HEK293 (cell line): ENCODE data around the gene CD164.

Experiments
- CTCF ChIA-PET: fragments of 350-600 bp; formaldehyde crosslinking; extraction: SDS; loops from one replicate; lab custom pipeline; 2021; ENCODE audit warnings: antibody characterized with exemption; lab: Yijun Ruan, JAX
- POLR2A ChIA-PET: fragments of 300-600 bp; formaldehyde crosslinking; extraction: SDS; loops from one replicate; lab custom pipeline; 2020; ENCODE audit warnings: antibody characterized with exemption, inconsistent platforms; lab: Yijun Ruan, JAX
- H3K27ac ChIP-seq: fragments of 200-500 bp; sonication (Bioruptor generic); 2 replicates; pipeline ENCODE4 v1.5.1; 2014; ENCODE audit warnings: low read depth, low read length, control low read depth, inconsistent platforms; ENCODE audit errors: extremely low read depth
- H3K36me3 ChIP-seq, 2 experiments: fragments of 200-500 bp in 1 of 2; sonication (Bioruptor generic) in 1 of 2; 1 replicate in 1 of 2; 2 replicates in 1 of 2; pipeline ENCODE4 v1.5.1; 2014 to 2017; ENCODE audit warnings: inconsistent platforms in 2 of 2, low read length in 2 of 2; ENCODE audit not compliant: control insufficient read depth in 2 of 2, insufficient read depth in 1 of 2
- H3K4me1 ChIP-seq: fragments of 200-500 bp; sonication (Bioruptor generic); 2 replicates; pipeline ENCODE4 v1.5.1; 2014; ENCODE audit warnings: mild to moderate bottlenecking, low read length, inconsistent platforms; ENCODE audit not compliant: control insufficient read depth, insufficient read depth
- H3K4me3 ChIP-seq: 2 replicates; pipeline ENCODE4 v1.5.1; 2011; ENCODE audit warnings: low read depth, mild to moderate bottlenecking, control low read depth, low read length, moderate library complexity
- H3K9me3 ChIP-seq: fragments of 200-500 bp; sonication (Bioruptor generic); 2 replicates; pipeline ENCODE4 v1.5.1; 2014; ENCODE audit warnings: low read depth, low read length, inconsistent platforms; ENCODE audit not compliant: control insufficient read depth, insufficient read depth
- KLF7 ChIP-seq: fragments of 450-650 bp; formaldehyde crosslinking; IDR thresholded peaks from 2 replicates; pipeline ENCODE4 v1.5.1; 2016; ENCODE audit warnings: missing biosample characterization, missing genetic modification characterization, borderline replicate concordance
- PRDM1 ChIP-seq: fragments of 450-650 bp; formaldehyde crosslinking; IDR thresholded peaks from 2 replicates; pipeline ENCODE4; 2016; ENCODE audit warnings: missing biosample characterization, missing genetic modification characterization
- RBAK ChIP-seq: fragments of 450-650 bp; formaldehyde crosslinking; IDR thresholded peaks from 2 replicates; pipeline ENCODE4 v1.5.1; 2016; ENCODE audit warnings: missing biosample characterization, missing genetic modification characterization
- ZNF121 ChIP-seq: fragments of 450-650 bp; formaldehyde crosslinking; IDR thresholded peaks from 2 replicates; pipeline ENCODE4 v1.5.1; 2016; ENCODE audit warnings: missing biosample characterization, missing genetic modification characterization
- ZNF138 ChIP-seq: fragments of 450-650 bp; formaldehyde crosslinking; IDR thresholded peaks from 2 replicates; pipeline ENCODE4 v1.5.1; 2016; ENCODE audit warnings: missing biosample characterization, missing genetic modification characterization, borderline replicate concordance
- ZNF175 ChIP-seq: fragments of 450-650 bp; formaldehyde crosslinking; IDR thresholded peaks from 2 replicates; pipeline ENCODE4 v1.5.1; 2016; ENCODE audit warnings: missing biosample characterization, missing genetic modification characterization
- ZNF23 ChIP-seq: fragments of 450-650 bp; formaldehyde crosslinking; IDR thresholded peaks from 2 replicates; pipeline ENCODE4 v1.5.1; 2016; ENCODE audit warnings: missing biosample characterization, missing genetic modification characterization, borderline replicate concordance
- ZNF274 ChIP-seq, 2 experiments: fragments of 200-500 bp in 1 of 2; fragments of 450-650 bp in 1 of 2; sonication (Bioruptor generic) in 1 of 2; formaldehyde crosslinking in 1 of 2; IDR thresholded peaks; 2 replicates each; pipeline versions ENCODE4 v1.5.1 to v1.6.1; 2014 to 2016; ENCODE audit warnings: borderline replicate concordance in 1 of 2, inconsistent platforms in 1 of 2, low read length in 1 of 2, missing biosample characterization in 1 of 2, missing genetic modification characterization in 1 of 2
- ZNF324 ChIP-seq: fragments of 450-650 bp; formaldehyde crosslinking; IDR thresholded peaks from 2 replicates; pipeline ENCODE4 v1.5.1; 2016; ENCODE audit warnings: missing biosample characterization, missing genetic modification characterization
- ZNF366 ChIP-seq: fragments of 450-650 bp; formaldehyde crosslinking; conservative IDR thresholded peaks from 2 replicates; pipeline ENCODE4 v1.5.1; 2016; ENCODE audit warnings: missing biosample characterization, missing genetic modification characterization
- ZNF391 ChIP-seq: fragments of 450-650 bp; formaldehyde crosslinking; IDR thresholded peaks from 2 replicates; pipeline ENCODE4 v1.5.1; 2016; ENCODE audit warnings: low read depth, missing biosample characterization, missing genetic modification characterization, borderline replicate concordance
- ZNF501 ChIP-seq: fragments of 450-650 bp; formaldehyde crosslinking; IDR thresholded peaks from 2 replicates; pipeline ENCODE4 v1.5.1; 2016; ENCODE audit warnings: missing biosample characterization, missing genetic modification characterization
- ZNF558 ChIP-seq: fragments of 450-650 bp; formaldehyde crosslinking; IDR thresholded peaks from 2 replicates; pipeline ENCODE4 v1.5.1; 2016; ENCODE audit warnings: missing biosample characterization, missing genetic modification characterization
- ZNF837 ChIP-seq: fragments of 450-650 bp; formaldehyde crosslinking; IDR thresholded peaks from 2 replicates; pipeline ENCODE4 v1.5.1; 2016; ENCODE audit warnings: missing biosample characterization, missing genetic modification characterization
- TF ChIP-seq, protein P1 (sequence below): fragments of 450-650 bp; formaldehyde crosslinking; IDR thresholded peaks from 2 replicates; pipeline ENCODE4 v1.5.1; 2016; ENCODE audit warnings: missing biosample characterization, missing genetic modification characterization
- TF ChIP-seq, protein P2 (sequence below): fragments of 450-650 bp; formaldehyde crosslinking; IDR thresholded peaks from 2 replicates; pipeline ENCODE4 v1.5.1; 2016; ENCODE audit warnings: missing biosample characterization, missing genetic modification characterization
- TF ChIP-seq, protein P3 (sequence below): fragments of 450-650 bp; formaldehyde crosslinking; IDR thresholded peaks from 2 replicates; pipeline ENCODE4 v1.5.1; 2016; ENCODE audit warnings: missing biosample characterization, missing genetic modification characterization
- TF ChIP-seq, protein P4 (sequence below): fragments of 450-650 bp; formaldehyde crosslinking; IDR thresholded peaks from 2 replicates; pipeline ENCODE4 v1.5.1; 2016; ENCODE audit warnings: missing biosample characterization, missing genetic modification characterization

CD164 gene

DNA sequence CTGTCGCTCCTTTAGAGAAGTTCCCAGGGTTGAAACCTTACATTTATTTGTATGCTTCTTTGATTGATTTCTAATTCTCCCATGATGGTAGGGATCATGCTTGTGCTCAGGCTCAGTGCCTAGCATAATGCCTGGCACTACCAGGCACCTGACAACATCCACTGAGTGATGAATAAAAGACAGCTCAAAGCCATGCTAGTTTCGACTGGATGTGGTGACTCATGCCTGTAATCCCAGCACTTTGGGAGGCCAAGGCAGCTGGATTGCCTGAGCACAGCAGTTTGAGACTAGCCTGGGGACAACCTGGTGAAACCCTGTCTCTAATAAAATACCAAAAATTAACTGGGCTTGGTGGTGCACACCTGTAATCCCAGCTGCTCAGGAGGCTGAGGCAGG lies 11.6 kb upstream of the CD164 start (continued):
- TF ChIP-seq ZNF23 (tag by site-specific recombination): no peak
- no peak for TF ChIP-seq ZNF324 (tag by site-specific recombination)
- TF ChIP-seq RBAK: no peak
- TF ChIP-seq, protein P1, sequence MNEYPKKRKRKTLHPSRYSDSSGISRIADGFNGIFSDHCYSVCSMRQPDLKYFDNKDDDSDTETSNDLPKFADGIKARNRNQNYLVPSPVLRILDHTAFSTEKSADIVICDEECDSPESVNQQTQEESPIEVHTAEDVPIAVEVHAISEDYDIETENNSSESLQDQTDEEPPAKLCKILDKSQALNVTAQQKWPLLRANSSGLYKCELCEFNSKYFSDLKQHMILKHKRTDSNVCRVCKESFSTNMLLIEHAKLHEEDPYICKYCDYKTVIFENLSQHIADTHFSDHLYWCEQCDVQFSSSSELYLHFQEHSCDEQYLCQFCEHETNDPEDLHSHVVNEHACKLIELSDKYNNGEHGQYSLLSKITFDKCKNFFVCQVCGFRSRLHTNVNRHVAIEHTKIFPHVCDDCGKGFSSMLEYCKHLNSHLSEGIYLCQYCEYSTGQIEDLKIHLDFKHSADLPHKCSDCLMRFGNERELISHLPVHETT (tag by site-specific recombination): no peak
- TF ChIP-seq ZNF501 (tag by site-specific recombination): no peak
- no peak for TF ChIP-seq ZNF837
- no peak for TF ChIP-seq PRDM1 (tag by site-specific recombination)
- TF ChIP-seq ZNF175: no peak
- TF ChIP-seq, protein P2, sequence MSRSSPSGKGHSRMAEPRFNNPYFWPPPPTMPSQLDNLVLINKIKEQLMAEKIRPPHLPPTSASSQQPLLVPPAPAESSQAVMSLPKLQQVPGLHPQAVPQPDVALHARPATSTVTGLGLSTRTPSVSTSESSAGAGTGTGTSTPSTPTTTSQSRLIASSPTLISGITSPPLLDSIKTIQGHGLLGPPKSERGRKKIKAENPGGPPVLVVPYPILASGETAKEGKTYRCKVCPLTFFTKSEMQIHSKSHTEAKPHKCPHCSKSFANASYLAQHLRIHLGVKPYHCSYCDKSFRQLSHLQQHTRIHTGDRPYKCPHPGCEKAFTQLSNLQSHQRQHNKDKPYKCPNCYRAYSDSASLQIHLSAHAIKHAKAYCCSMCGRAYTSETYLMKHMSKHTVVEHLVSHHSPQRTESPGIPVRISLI (tag by site-specific recombination): 0 out of 2 replicates have a peak, but pooled peaks have one; percentile 54
- TF ChIP-seq, protein P3, sequence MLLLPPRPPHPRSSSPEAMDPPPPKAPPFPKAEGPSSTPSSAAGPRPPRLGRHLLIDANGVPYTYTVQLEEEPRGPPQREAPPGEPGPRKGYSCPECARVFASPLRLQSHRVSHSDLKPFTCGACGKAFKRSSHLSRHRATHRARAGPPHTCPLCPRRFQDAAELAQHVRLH (tag by site-specific recombination): no peak
- no peak for TF ChIP-seq ZNF274 (IDR thresholded peaks at IDR 0.05; ENCODE audit: low read length)
- no peak for TF ChIP-seq ZNF274 (tag by site-specific recombination; IDR thresholded peaks at IDR 0.05; ENCODE audit: borderline replicate concordance)

DNA sequence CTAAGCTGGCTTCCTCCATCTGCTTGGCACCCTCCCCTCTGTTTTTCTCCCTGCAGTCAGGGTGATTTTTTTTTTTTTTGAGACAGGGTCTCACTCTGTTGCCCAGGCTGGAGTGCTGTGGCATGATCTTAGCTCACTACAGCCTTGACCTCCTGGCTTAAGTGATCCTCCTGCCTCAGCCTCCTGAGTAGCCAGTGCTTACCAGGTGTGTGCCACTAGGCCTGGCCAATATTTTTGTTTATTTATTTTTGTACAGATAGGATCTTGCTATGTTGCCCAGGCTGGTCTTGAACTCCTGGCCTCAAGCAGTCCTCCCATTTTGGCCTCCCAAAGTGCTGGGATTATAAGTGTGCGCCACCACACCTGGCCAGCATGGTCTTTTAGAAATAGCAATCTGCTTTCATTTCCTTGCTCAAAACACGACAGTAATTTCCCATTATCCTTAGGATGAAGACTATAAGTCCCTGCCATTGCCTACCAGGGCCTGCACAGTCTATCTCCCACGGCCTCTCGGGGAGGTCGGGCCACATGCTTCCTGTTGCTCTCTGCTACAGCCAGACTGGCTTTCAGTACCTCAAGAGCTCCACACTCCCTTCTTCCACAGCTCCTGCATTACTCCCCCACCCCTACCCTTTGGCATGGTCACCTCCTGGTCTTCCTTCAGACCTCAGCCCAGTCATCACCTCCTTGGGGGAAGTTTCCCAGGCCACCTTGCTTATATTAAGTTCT lies 11.1 kb upstream of the CD164 start:
- H3K9me3 ChIP-seq: no peaks in the 10 kb centered on the region
- no peak overlapping the region for H3K4me3 ChIP-seq
- no peak overlapping the region for H3K27ac ChIP-seq
- POLR2A ChIA-PET: interaction anchor here (2.5 kb wide), 1 partner anchor 11 kb away, joined by 11 read pairs; the partner anchor contains the start of gene CD164
- no peaks in the 10 kb centered on the region for H3K4me1 ChIP-seq
- TF ChIP-seq KLF7: no peak
- TF ChIP-seq ZNF391: no peak
- TF ChIP-seq ZNF121: peak; percentile 61; the same call in 1 of the 2 replicates
- no peak for TF ChIP-seq ZNF138 (tag by site-specific recombination)
- TF ChIP-seq ZNF558 (tag by site-specific recombination): no peak
- no peak for TF ChIP-seq ZNF366
- TF ChIP-seq, protein P4, sequence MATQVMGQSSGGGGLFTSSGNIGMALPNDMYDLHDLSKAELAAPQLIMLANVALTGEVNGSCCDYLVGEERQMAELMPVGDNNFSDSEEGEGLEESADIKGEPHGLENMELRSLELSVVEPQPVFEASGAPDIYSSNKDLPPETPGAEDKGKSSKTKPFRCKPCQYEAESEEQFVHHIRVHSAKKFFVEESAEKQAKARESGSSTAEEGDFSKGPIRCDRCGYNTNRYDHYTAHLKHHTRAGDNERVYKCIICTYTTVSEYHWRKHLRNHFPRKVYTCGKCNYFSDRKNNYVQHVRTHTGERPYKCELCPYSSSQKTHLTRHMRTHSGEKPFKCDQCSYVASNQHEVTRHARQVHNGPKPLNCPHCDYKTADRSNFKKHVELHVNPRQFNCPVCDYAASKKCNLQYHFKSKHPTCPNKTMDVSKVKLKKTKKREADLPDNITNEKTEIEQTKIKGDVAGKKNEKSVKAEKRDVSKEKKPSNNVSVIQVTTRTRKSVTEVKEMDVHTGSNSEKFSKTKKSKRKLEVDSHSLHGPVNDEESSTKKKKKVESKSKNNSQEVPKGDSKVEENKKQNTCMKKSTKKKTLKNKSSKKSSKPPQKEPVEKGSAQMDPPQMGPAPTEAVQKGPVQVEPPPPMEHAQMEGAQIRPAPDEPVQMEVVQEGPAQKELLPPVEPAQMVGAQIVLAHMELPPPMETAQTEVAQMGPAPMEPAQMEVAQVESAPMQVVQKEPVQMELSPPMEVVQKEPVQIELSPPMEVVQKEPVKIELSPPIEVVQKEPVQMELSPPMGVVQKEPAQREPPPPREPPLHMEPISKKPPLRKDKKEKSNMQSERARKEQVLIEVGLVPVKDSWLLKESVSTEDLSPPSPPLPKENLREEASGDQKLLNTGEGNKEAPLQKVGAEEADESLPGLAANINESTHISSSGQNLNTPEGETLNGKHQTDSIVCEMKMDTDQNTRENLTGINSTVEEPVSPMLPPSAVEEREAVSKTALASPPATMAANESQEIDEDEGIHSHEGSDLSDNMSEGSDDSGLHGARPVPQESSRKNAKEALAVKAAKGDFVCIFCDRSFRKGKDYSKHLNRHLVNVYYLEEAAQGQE (tag by site-specific recombination): no peak
- no peaks in the 10 kb centered on the region for H3K36me3 ChIP-seq
- CTCF ChIA-PET: interaction anchor here (0.6 to 4.5 kb wide), 6 partner anchors 10 to 206 kb away, joined by 3 to 32 read pairs (median 4); partner anchors contain the start of gene CD164
